SK-N-SH treated with all-trans-retinoic acid at 6 μM for 48 hours (cell line): ENCODE measurements around the gene ARMH4.

Source experiments
- ARNTL ChIP-seq: fragments of 450-650 bp; formaldehyde crosslinking; IDR thresholded peaks from 2 replicates; pipeline ENCODE4 v1.5.0; 2020; ENCODE audit warnings: low read depth, mild to moderate bottlenecking, moderate library complexity, borderline replicate concordance
- BACH2 ChIP-seq: fragments of 250-450 bp; sonication (Bioruptor Pico); IDR thresholded peaks from 2 replicates; pipeline ENCODE4 v1.9.0; 2021; ENCODE audit warnings: mild to moderate bottlenecking, borderline replicate concordance
- CSDC2 ChIP-seq: fragments of 250-450 bp; sonication (Bioruptor Pico); IDR thresholded peaks from 2 replicates; pipeline ENCODE4 v1.5.0; 2020; ENCODE audit warnings: mild to moderate bottlenecking, moderate library complexity
- GLIS3 ChIP-seq: fragments of 250-450 bp; sonication (Bioruptor Pico); IDR thresholded peaks from 2 replicates; pipeline ENCODE4 v1.5.0; 2020; ENCODE audit warnings: mild to moderate bottlenecking, moderate library complexity
- ISL1 ChIP-seq: fragments of 250-450 bp; sonication (Bioruptor Pico); IDR thresholded peaks from 2 replicates; pipeline ENCODE4 v2.1.2; 2022; ENCODE audit warnings: mild to moderate bottlenecking, moderate library complexity
- OSR1 ChIP-seq: fragments of 250-450 bp; sonication (Bioruptor Pico); IDR thresholded peaks from 2 replicates; pipeline ENCODE4 v1.8.0; 2022; ENCODE audit warnings: moderate library complexity, mild to moderate bottlenecking, inconsistent platforms
- RARB ChIP-seq: fragments of 250-450 bp; sonication (Bioruptor Pico); IDR thresholded peaks from 2 replicates; pipeline ENCODE4 v1.8.0; 2021; ENCODE audit warnings: mild to moderate bottlenecking, moderate library complexity
- SNAI2 ChIP-seq: fragments of 250-450 bp; sonication (Bioruptor Pico); IDR thresholded peaks from 2 replicates; pipeline ENCODE4 v1.5.0; 2020; ENCODE audit warnings: mild to moderate bottlenecking, moderate library complexity
- TOX ChIP-seq: fragments of 250-450 bp; sonication (Bioruptor Pico); IDR thresholded peaks from 2 replicates; pipeline ENCODE4 v1.8.0; 2021; ENCODE audit warnings: mild to moderate bottlenecking, moderate library complexity, borderline replicate concordance
- ZFP30 ChIP-seq: fragments of 450-650 bp; formaldehyde crosslinking; IDR thresholded peaks from 2 replicates; pipeline ENCODE4 v1.5.0; 2022; ENCODE audit warnings: mild to moderate bottlenecking, moderate library complexity
- TF ChIP-seq, protein P1 (sequence below): fragments of 250-450 bp; sonication (Bioruptor Pico); IDR thresholded peaks from 2 replicates; pipeline ENCODE4 v1.8.0; 2020; ENCODE audit warnings: mild to moderate bottlenecking, moderate library complexity, borderline replicate concordance

DNA sequence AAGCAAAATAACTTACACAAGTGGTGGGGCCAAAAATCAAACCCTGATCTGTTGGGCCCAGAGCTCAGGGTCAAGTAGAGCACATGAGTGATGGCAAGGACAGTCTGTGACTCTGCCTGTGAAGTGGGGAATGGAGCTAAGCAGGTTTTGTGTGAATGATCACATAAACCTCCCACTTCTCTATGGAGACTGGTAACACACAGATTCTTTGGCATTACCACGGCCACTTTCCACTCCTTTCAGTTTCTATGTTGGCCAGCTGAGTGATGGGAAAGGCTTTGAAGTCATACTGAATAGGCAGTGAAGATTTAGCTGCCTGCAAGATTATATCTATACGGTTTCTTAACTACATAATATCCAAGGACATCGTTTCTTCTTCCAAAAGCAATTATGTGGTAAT is 97.9 kb downstream of the ARMH4 start:
- TF ChIP-seq GLIS3 (CRISPR knock-in tag) (no peak), OSR1 (CRISPR knock-in tag) (no peak), ISL1 (CRISPR knock-in tag) (no peak), TOX (CRISPR knock-in tag) (no peak), SNAI2 (no peak), BACH2 (no peak), CSDC2 (CRISPR knock-in tag) (no peak), RARB (no peak), ARNTL (CRISPR knock-in tag) (no peak), ZFP30 (no peak)
- TF ChIP-seq, protein P1, sequence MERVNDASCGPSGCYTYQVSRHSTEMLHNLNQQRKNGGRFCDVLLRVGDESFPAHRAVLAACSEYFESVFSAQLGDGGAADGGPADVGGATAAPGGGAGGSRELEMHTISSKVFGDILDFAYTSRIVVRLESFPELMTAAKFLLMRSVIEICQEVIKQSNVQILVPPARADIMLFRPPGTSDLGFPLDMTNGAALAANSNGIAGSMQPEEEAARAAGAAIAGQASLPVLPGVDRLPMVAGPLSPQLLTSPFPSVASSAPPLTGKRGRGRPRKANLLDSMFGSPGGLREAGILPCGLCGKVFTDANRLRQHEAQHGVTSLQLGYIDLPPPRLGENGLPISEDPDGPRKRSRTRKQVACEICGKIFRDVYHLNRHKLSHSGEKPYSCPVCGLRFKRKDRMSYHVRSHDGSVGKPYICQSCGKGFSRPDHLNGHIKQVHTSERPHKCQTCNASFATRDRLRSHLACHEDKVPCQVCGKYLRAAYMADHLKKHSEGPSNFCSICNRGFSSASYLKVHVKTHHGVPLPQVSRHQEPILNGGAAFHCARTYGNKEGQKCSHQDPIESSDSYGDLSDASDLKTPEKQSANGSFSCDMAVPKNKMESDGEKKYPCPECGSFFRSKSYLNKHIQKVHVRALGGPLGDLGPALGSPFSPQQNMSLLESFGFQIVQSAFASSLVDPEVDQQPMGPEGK (CRISPR knock-in tag) = no peak
